ENCODE data around the gene PTPRJ. TPM values are rescaled to one million over a fixed set of nuclear protein-coding genes. Genes with fewer than 3 reads are reported as not detected.

PTPRJ gene
- total and polyA plus RNA-seq, 2 experiments from 2014 or later, result 8.9 to 12.4 TPM

GRCh38 chr11:48058064-48058463 lies 77.7 kb downstream of the PTPRJ start:
- no peaks in the 10 kb centered on the region for H3K36me3 ChIP-seq
- DNase-seq (ENCODE audit: low read depth in 1 of 2, low spot score in 1 of 2), result no peak
- no peaks in the 10 kb centered on the region for H3K9me3 ChIP-seq (ENCODE audit: low read depth)
- no peak overlapping the region for H3K27ac ChIP-seq
- no peak for TF ChIP-seq CTCF (IDR thresholded peaks at IDR 0.05; ENCODE audit: low read depth, low read length)
- H3K4me3 ChIP-seq, result no peak overlapping the region
- H3K4me1 ChIP-seq (ENCODE audit: low read depth), result no peaks in the 10 kb centered on the region
- H3K27me3 ChIP-seq, result no peaks in the 10 kb centered on the region

- Histone ChIP-seq H3K36me3 (no peaks in the 10 kb centered on the region), H3K27me3 (no peaks in the 10 kb centered on the region), H3K9me3 (ENCODE audit: low read depth) (no peaks in the 10 kb centered on the region), H3K27ac (no peak overlapping the region), H3K4me3 (no peak overlapping the region), H3K4me1 (ENCODE audit: low read depth) (peaks cover 6% of the 10 kb centered on the region)
- TF ChIP-seq CTCF (IDR thresholded peaks at IDR 0.05; ENCODE audit: low read depth, low read length), result no peak
- DNase-seq (ENCODE audit: low read depth in 1 of 2, low spot score in 1 of 2), result no peak
These were observed 78.4 kb downstream of the PTPRJ start for GRCh38 chr11:48058788-48059187.

GRCh38 chr11:48062649-48063048 lies 82.3 kb downstream of the PTPRJ start:
- H3K36me3 ChIP-seq, result no peaks in the 10 kb centered on the region
- no peak overlapping the region for H3K4me3 ChIP-seq
- no peaks in the 10 kb centered on the region for H3K27me3 ChIP-seq
- no peak for TF ChIP-seq CTCF (IDR thresholded peaks at IDR 0.05; ENCODE audit: low read depth, low read length)
- H3K4me1 ChIP-seq (ENCODE audit: low read depth), result peaks cover 12% of the 10 kb centered on the region
- DNase-seq (ENCODE audit: low read depth in 1 of 2, low spot score in 1 of 2), result no peak
- no peak overlapping the region for H3K27ac ChIP-seq
- H3K9me3 ChIP-seq (ENCODE audit: low read depth), result no peaks in the 10 kb centered on the region

- H3K4me1 ChIP-seq (ENCODE audit: low read depth), result peaks cover 12% of the 10 kb centered on the region
- H3K36me3 ChIP-seq, result no peaks in the 10 kb centered on the region
- H3K9me3 ChIP-seq (ENCODE audit: low read depth), result no peaks in the 10 kb centered on the region
- peak overlapping the region; percentile 73 for H3K27ac ChIP-seq
- H3K4me3 ChIP-seq, result no peak overlapping the region
- H3K27me3 ChIP-seq, result no peaks in the 10 kb centered on the region
- TF ChIP-seq CTCF (IDR thresholded peaks at IDR 0.05; ENCODE audit: low read depth, low read length), result no peak
- DNase-seq (ENCODE audit: low read depth in 1 of 2, low spot score in 1 of 2), result peak; percentile 12 to 95
These were observed 83.1 kb downstream of the PTPRJ start for GRCh38 chr11:48063424-48063978.

- no peaks in the 10 kb centered on the region for H3K27me3 ChIP-seq
- TF ChIP-seq CTCF (IDR thresholded peaks at IDR 0.05; ENCODE audit: low read depth, low read length), result no peak
- no peaks in the 10 kb centered on the region for H3K9me3 ChIP-seq (ENCODE audit: low read depth)
- H3K4me3 ChIP-seq, result no peak overlapping the region
- H3K36me3 ChIP-seq, result no peaks in the 10 kb centered on the region
- peaks cover 12% of the 10 kb centered on the region for H3K4me1 ChIP-seq (ENCODE audit: low read depth)
- DNase-seq (ENCODE audit: low read depth in 1 of 2, low spot score in 1 of 2), result peak in 1 of 2 donors; percentile 68
- H3K27ac ChIP-seq, result peak overlapping the region; percentile 73
These were observed 83.9 kb downstream of the PTPRJ start for GRCh38 chr11:48064306-48064705.

Data from cardiac muscle cell (in vitro differentiated cells and primary cell).